Measurements from ENCODE around the gene LAMC2. TPM values are rescaled to one million over a fixed set of nuclear protein-coding genes. Genes with fewer than 3 reads are reported as not detected.
"Not testable (repeated sequence)": the region's sequence is repeated elsewhere in the genome, so short reads cannot be mapped to it uniquely, and the experiment has no call there.

The LAMC2 gene
- total RNA-seq, 1 experiment from 2014 or later, result 0.11 TPM

DNA sequence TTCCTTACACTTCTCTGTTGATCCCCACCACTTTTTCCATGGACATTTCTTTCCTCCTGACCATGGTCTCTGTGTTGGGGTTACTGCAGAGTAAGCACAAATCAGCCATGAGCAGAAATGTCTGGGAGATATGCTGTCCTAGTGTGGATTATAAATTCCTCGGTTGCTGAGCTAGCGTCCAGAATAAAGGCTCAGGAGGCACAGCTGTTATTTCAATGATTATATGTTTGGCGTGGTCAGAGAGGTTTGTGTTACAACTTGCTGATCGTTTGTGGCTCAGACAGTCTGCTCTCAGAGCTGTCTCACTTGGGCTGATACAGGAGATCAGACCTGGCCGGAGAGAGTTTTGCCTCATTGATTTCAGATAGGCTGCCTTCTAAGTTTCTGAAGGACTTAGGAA lies 37.5 kb upstream of the LAMC2 start:
- TF ChIP-seq EZH2 (IDR thresholded peaks at IDR 0.05; ENCODE audit: borderline replicate concordance, low read depth, low read length, poor library complexity, severe bottlenecking), result no peak
- TF ChIP-seq, protein P1, sequence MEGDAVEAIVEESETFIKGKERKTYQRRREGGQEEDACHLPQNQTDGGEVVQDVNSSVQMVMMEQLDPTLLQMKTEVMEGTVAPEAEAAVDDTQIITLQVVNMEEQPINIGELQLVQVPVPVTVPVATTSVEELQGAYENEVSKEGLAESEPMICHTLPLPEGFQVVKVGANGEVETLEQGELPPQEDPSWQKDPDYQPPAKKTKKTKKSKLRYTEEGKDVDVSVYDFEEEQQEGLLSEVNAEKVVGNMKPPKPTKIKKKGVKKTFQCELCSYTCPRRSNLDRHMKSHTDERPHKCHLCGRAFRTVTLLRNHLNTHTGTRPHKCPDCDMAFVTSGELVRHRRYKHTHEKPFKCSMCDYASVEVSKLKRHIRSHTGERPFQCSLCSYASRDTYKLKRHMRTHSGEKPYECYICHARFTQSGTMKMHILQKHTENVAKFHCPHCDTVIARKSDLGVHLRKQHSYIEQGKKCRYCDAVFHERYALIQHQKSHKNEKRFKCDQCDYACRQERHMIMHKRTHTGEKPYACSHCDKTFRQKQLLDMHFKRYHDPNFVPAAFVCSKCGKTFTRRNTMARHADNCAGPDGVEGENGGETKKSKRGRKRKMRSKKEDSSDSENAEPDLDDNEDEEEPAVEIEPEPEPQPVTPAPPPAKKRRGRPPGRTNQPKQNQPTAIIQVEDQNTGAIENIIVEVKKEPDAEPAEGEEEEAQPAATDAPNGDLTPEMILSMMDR (conservative IDR thresholded peaks at IDR 0.05; ENCODE audit: low read depth, low read length), result no peak
- POLR2A ChIA-PET (ENCODE audit: low non-redundant PET), result no interaction called here
- intact Hi-C loops (cut with micrococcal nuclease; ENCODE audit: unreplicated experiment), result no loop called here
- no peak for DNase-seq (ENCODE audit: low spot score)
- no peaks in the 10 kb centered on the region for H3K36me3 ChIP-seq (ENCODE audit: insufficient read depth, low read length, poor library complexity, severe bottlenecking)
- H3K4me1 ChIP-seq (ENCODE audit: insufficient read depth, low read length, poor library complexity, severe bottlenecking), result no peaks in the 10 kb centered on the region
- CTCF ChIA-PET, result no interaction called here
- BruUV-seq (replicated peaks), result no TSS peak
- no peak overlapping the region for H3K4me3 ChIP-seq (ENCODE audit: low read depth, low read length, poor library complexity, severe bottlenecking)
- no peak overlapping the region for H3K27ac ChIP-seq (ENCODE audit: low read depth, low read length, poor library complexity, severe bottlenecking)
- no peaks in the 10 kb centered on the region for H3K9me3 ChIP-seq (ENCODE audit: low read depth, low read length, poor library complexity, severe bottlenecking)
- H3K27me3 ChIP-seq (replicated peaks; ENCODE audit: insufficient read depth, low read depth, low read length, poor library complexity), result peaks cover 2% of the 10 kb centered on the region

DNA sequence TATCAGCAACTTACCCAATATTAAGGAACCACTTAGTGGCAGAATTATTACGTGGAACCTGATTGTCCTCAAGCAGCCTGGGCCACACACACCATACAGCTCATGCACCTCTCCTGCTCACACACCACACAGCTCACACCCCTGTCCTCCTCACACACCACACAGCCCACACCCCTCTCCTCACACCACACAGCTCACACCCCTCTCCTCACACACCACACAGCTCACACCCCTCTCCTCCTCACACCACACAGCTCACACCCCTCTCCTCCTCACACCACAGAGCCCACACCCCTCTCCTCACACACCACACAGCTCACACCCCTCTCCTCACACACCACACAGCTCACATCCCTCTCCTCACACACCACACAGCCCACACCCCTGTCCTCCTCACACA lies 36.8 kb upstream of the LAMC2 start:
- ChIA-PET POLR2A (ENCODE audit: low non-redundant PET) (no interaction called here), CTCF (no interaction called here)
- TF ChIP-seq, protein P1 (conservative IDR thresholded peaks at IDR 0.05; ENCODE audit: low read depth, low read length), result no peak
- no peak for TF ChIP-seq EZH2 (IDR thresholded peaks at IDR 0.05; ENCODE audit: borderline replicate concordance, low read depth, low read length, poor library complexity, severe bottlenecking)
- Histone ChIP-seq H3K27me3 (replicated peaks; ENCODE audit: insufficient read depth, low read depth, low read length, poor library complexity) (peaks cover 2% of the 10 kb centered on the region), H3K9me3 (ENCODE audit: low read depth, low read length, poor library complexity, severe bottlenecking) (no peaks in the 10 kb centered on the region), H3K36me3 (ENCODE audit: insufficient read depth, low read length, poor library complexity, severe bottlenecking) (no peaks in the 10 kb centered on the region), H3K27ac (ENCODE audit: low read depth, low read length, poor library complexity, severe bottlenecking) (no peak overlapping the region), H3K4me3 (ENCODE audit: low read depth, low read length, poor library complexity, severe bottlenecking) (no peak overlapping the region), H3K4me1 (ENCODE audit: insufficient read depth, low read length, poor library complexity, severe bottlenecking) (no peaks in the 10 kb centered on the region)
- DNase-seq (ENCODE audit: low spot score), result no peak
- intact Hi-C loops (cut with micrococcal nuclease; ENCODE audit: unreplicated experiment), result no loop called here
- BruUV-seq (replicated peaks), result no TSS peak

DNA sequence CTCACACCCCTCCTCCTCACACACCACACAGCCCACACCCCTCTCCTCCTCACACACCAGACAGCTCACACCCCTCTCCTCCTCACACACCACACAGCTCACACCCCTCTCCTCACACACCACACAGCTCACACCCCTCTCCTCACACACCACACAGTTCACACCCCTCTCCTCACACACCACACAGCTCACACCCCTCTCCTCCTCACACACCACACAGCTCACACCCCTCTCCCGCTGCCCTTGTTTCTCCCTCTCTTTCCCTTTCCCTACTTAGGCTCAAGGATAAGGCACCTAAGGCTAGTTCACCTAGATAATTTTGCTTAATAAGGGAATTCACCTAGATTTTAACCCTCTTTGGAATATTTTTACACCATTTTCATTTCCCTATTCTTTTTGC lies 36.0 kb upstream of the LAMC2 start:
- CTCF ChIA-PET; intact Hi-C loops (cut with micrococcal nuclease; ENCODE audit: unreplicated experiment); BruUV-seq (replicated peaks); H3K27ac ChIP-seq (ENCODE audit: low read depth, low read length, poor library complexity, severe bottlenecking); H3K4me1 ChIP-seq (ENCODE audit: insufficient read depth, low read length, poor library complexity, severe bottlenecking); H3K36me3 ChIP-seq (ENCODE audit: insufficient read depth, low read length, poor library complexity, severe bottlenecking); DNase-seq (ENCODE audit: low spot score); H3K4me3 ChIP-seq (ENCODE audit: low read depth, low read length, poor library complexity, severe bottlenecking); H3K27me3 ChIP-seq (replicated peaks; ENCODE audit: insufficient read depth, low read depth, low read length, poor library complexity); H3K9me3 ChIP-seq (ENCODE audit: low read depth, low read length, poor library complexity, severe bottlenecking): not testable (repeated sequence)
- POLR2A ChIA-PET (ENCODE audit: low non-redundant PET), result interaction anchor here (0.6 kb wide), 1 partner anchor 476 kb away, joined by 3 read pairs; no protein-coding TSS in a partner anchor

DNA sequence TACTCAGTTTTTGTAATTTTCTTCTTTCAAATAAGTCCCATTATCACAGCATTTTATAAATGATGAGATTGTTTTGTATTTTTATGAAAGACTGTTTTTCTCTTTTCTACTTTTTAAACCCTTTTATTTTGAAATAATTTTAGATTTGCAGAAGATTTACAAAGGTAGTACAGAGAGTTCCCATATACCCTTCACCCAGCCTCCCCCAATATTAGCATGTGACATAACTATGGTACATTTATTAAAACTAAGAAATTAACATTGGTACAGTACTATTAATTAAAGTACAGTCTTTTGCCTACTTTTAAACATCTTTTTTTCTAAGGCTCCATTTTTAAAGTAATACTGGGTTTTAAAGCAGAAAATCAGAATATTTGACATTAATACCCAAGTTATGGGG lies 35.6 kb upstream of the LAMC2 start:
- ChIA-PET CTCF (no interaction called here), POLR2A (ENCODE audit: low non-redundant PET) (no interaction called here)
- no peak for DNase-seq (ENCODE audit: low spot score)
- intact Hi-C loops (cut with micrococcal nuclease; ENCODE audit: unreplicated experiment), result no loop called here
- TF ChIP-seq, protein P1 (conservative IDR thresholded peaks at IDR 0.05; ENCODE audit: low read depth, low read length), result no peak
- no peak for TF ChIP-seq EZH2 (IDR thresholded peaks at IDR 0.05; ENCODE audit: borderline replicate concordance, low read depth, low read length, poor library complexity, severe bottlenecking)
- Histone ChIP-seq H3K27me3 (replicated peaks; ENCODE audit: insufficient read depth, low read depth, low read length, poor library complexity) (peaks cover 2% of the 10 kb centered on the region), H3K4me3 (ENCODE audit: low read depth, low read length, poor library complexity, severe bottlenecking) (no peak overlapping the region), H3K36me3 (ENCODE audit: insufficient read depth, low read length, poor library complexity, severe bottlenecking) (no peaks in the 10 kb centered on the region), H3K27ac (ENCODE audit: low read depth, low read length, poor library complexity, severe bottlenecking) (no peak overlapping the region), H3K9me3 (ENCODE audit: low read depth, low read length, poor library complexity, severe bottlenecking) (no peaks in the 10 kb centered on the region), H3K4me1 (ENCODE audit: insufficient read depth, low read length, poor library complexity, severe bottlenecking) (no peaks in the 10 kb centered on the region)
- BruUV-seq (replicated peaks), result no TSS peak

Data from A673 (cell line).